ENCODE measurements around the gene CALHM4.

The CALHM4 gene

GRCh38 chr6:116513224-116513875 lies 40.2 kb upstream of the CALHM4 start:
- DNase-seq (ENCODE audit: low read depth): no peak
- peak overlapping the region; percentile 59 for H3K4me3 ChIP-seq (replicated peaks; ENCODE audit: low read depth, low read length)
- no peak for TF ChIP-seq CTCF (IDR thresholded peaks at IDR 0.05; ENCODE audit: low read length, missing control alignments)

- TF ChIP-seq CTCF (IDR thresholded peaks at IDR 0.05; ENCODE audit: low read length, missing control alignments): no peak
- DNase-seq (ENCODE audit: low read depth): no peak
- no peak overlapping the region for H3K4me3 ChIP-seq (replicated peaks; ENCODE audit: low read depth, low read length)
These were observed 39.4 kb upstream of the CALHM4 start for GRCh38 chr6:116514111-116514510.

- no peak for TF ChIP-seq CTCF (IDR thresholded peaks at IDR 0.05; ENCODE audit: low read length, missing control alignments)
- no peak for DNase-seq (ENCODE audit: low read depth)
- H3K4me3 ChIP-seq (replicated peaks; ENCODE audit: low read depth, low read length): no peak overlapping the region
These were observed 38.4 kb upstream of the CALHM4 start for GRCh38 chr6:116515141-116515540.

GRCh38 chr6:116518621-116519368 lies 34.8 kb upstream of the CALHM4 start:
- H3K4me3 ChIP-seq (replicated peaks; ENCODE audit: low read depth, low read length): no peak overlapping the region
- DNase-seq (ENCODE audit: low read depth): no peak
- no peak for TF ChIP-seq CTCF (IDR thresholded peaks at IDR 0.05; ENCODE audit: low read length, missing control alignments)

GRCh38 chr6:116522896-116523295 lies 30.7 kb upstream of the CALHM4 start:
- no peak for TF ChIP-seq CTCF (IDR thresholded peaks at IDR 0.05; ENCODE audit: low read length, missing control alignments)
- no peak for DNase-seq (ENCODE audit: low read depth)
- H3K4me3 ChIP-seq (replicated peaks; ENCODE audit: low read depth, low read length): no peak overlapping the region

- DNase-seq (ENCODE audit: low read depth): no peak
- TF ChIP-seq CTCF (IDR thresholded peaks at IDR 0.05; ENCODE audit: low read length, missing control alignments): no peak
- H3K4me3 ChIP-seq (replicated peaks; ENCODE audit: low read depth, low read length): no peak overlapping the region
These were observed 29.3 kb upstream of the CALHM4 start for GRCh38 chr6:116524236-116524635.

Data from fibroblast of pulmonary artery (primary cell).